Naive thymus-derived CD4-positive, alpha-beta T cell (primary cell): ENCODE data around the gene ELOVL1. TPM values are rescaled to one million over a fixed set of nuclear protein-coding genes. Genes with fewer than 3 reads are reported as not detected.
A peak's percentile ranks its signal among the peaks of the same experiment; 100 is the strongest.
"Not testable (repeated sequence)": the region's sequence is repeated elsewhere in the genome, so short reads cannot be mapped to it uniquely, and the experiment has no call there.

Experiments used
- ATAC-seq: fragments of 150-1000 bp; cut with Tn5 transposase; 2 replicates; pipeline ENCODE4 v1.10.0; 2021; ENCODE audit warnings: mild to moderate bottlenecking, moderate library complexity
- CTCF ChIA-PET: fragments of 350-600 bp; sonication (Branson Sonifier 250); formaldehyde crosslinking; loops from one replicate; lab custom pipeline; 2021; ENCODE audit warnings: antibody characterized with exemption; lab: Charles Lee
- POLR2A ChIA-PET: fragments of 350-600 bp; sonication (Branson Sonifier 250); formaldehyde crosslinking; loops from one replicate; lab custom pipeline; 2021; ENCODE audit warnings: antibody characterized with exemption, inconsistent platforms; lab: Charles Lee
- DNase-seq, 9 donors: peaks; one replicate each; pipeline versions ENCODE4 v3.0.0 to v3.0.0-alpha.2; 2020 to 2022; ENCODE audit warnings: mixed read lengths in 1 of 9
- H3K27ac ChIP-seq: one replicate; pipeline ENCODE4 v1.7.0; 2013; ENCODE audit warnings: mild to moderate bottlenecking, low read depth, low read length, moderate library complexity
- H3K27me3 ChIP-seq, 2 donors: one replicate each; pipeline ENCODE4 v1.7.0; 2013; ENCODE audit warnings: low read length in 2 of 2, mild to moderate bottlenecking in 2 of 2, moderate library complexity in 2 of 2; ENCODE audit not compliant: control insufficient read depth in 2 of 2, insufficient read depth in 2 of 2
- H3K36me3 ChIP-seq, 3 experiments: 1 replicate in 2 of 3; 2 replicates in 1 of 3; pipeline ENCODE4 v1.7.0; 2013; ENCODE audit warnings: low read length in 3 of 3, mild to moderate bottlenecking in 3 of 3, moderate library complexity in 1 of 3; ENCODE audit not compliant: insufficient read depth in 3 of 3, control insufficient read depth in 2 of 3
- H3K4me1 ChIP-seq, 2 donors: one replicate each; pipeline ENCODE4 v1.7.0; 2013; ENCODE audit warnings: low read length in 2 of 2, mild to moderate bottlenecking in 2 of 2, moderate library complexity in 1 of 2; ENCODE audit not compliant: control insufficient read depth in 2 of 2, insufficient read depth in 2 of 2
- H3K4me3 ChIP-seq: 2 replicates; pipeline ENCODE4 v1.7.0; 2013; ENCODE audit warnings: mild to moderate bottlenecking, low read length
- H3K9me3 ChIP-seq, 3 experiments: 1 replicate in 2 of 3; 2 replicates in 1 of 3; pipeline ENCODE4 v1.7.0; 2013; ENCODE audit warnings: low read length in 3 of 3; ENCODE audit not compliant: control insufficient read depth in 2 of 3
- H3K27ac Mint-ChIP-seq, 9 donors: one replicate each; pipeline ENCODE4 v1.8.0; 2020 to 2022; ENCODE audit warnings: mixed read lengths in 9 of 9, mild to moderate bottlenecking in 8 of 9, moderate library complexity in 5 of 9, inconsistent platforms in 2 of 9
- H3K27me3 Mint-ChIP-seq, 5 donors: one replicate each; pipeline ENCODE4 v1.8.0; 2021 to 2022; ENCODE audit warnings: mixed read lengths in 5 of 5, mild to moderate bottlenecking in 1 of 5
- H3K36me3 Mint-ChIP-seq, 5 donors: one replicate each; pipeline ENCODE4 v1.8.0; 2020 to 2022; ENCODE audit warnings: mixed read lengths in 5 of 5, mild to moderate bottlenecking in 3 of 5, inconsistent platforms in 1 of 5
- H3K4me1 Mint-ChIP-seq, 7 donors: one replicate each; pipeline ENCODE4 v1.8.0; 2020 to 2022; ENCODE audit warnings: mixed read lengths in 7 of 7, mild to moderate bottlenecking in 3 of 7, inconsistent platforms in 1 of 7
- H3K4me3 Mint-ChIP-seq, 10 donors: one replicate each; pipeline ENCODE4 v1.8.0; 2020 to 2022; ENCODE audit warnings: mild to moderate bottlenecking in 10 of 10, mixed read lengths in 10 of 10, moderate library complexity in 6 of 10, inconsistent platforms in 2 of 10
- H3K9me3 Mint-ChIP-seq, 11 donors: one replicate each; pipeline ENCODE4 v1.8.0; 2020 to 2022; ENCODE audit warnings: mixed read lengths in 11 of 11, mild to moderate bottlenecking in 4 of 11, inconsistent platforms in 1 of 11, moderate library complexity in 1 of 11
- intact Hi-C, 2 donors: fragments of 100-400 bp; cut with micrococcal nuclease; formaldehyde crosslinking; loops; one replicate each; pipeline ENCODE4 v1.15.1; 2023
- polyA plus RNA-seq, 2 donors: library from polyadenylated mRNA; unstranded; fragments of 300-500 nt; fragmentation: Illumina TruSeq; gene quantifications; one replicate each; pipeline ENCODE4 v1.2.3, GENCODE V29; 2021
- total RNA-seq, 6 experiments: library from RNA in 5 of 6; stranded (reverse) in 5 of 6; gene quantifications; 1 replicate in 5 of 6; 2 replicates in 1 of 6; pipeline ENCODE4 v1.2.3 and lab custom pipeline; 2021 to 2026

The ELOVL1 gene
- 10 to 100 TPM; 25.9 to 65.3 (median 32.3) TPM for total RNA-seq
- polyA plus RNA-seq = 10 to 100 TPM; 46.8 to 55.1 TPM
- 13.1 reads per million, percentile 41 among the genes with 10 or more reads in this experiment for total RNA-seq (lab: John Stamatoyannopoulos, UW)

DNA sequence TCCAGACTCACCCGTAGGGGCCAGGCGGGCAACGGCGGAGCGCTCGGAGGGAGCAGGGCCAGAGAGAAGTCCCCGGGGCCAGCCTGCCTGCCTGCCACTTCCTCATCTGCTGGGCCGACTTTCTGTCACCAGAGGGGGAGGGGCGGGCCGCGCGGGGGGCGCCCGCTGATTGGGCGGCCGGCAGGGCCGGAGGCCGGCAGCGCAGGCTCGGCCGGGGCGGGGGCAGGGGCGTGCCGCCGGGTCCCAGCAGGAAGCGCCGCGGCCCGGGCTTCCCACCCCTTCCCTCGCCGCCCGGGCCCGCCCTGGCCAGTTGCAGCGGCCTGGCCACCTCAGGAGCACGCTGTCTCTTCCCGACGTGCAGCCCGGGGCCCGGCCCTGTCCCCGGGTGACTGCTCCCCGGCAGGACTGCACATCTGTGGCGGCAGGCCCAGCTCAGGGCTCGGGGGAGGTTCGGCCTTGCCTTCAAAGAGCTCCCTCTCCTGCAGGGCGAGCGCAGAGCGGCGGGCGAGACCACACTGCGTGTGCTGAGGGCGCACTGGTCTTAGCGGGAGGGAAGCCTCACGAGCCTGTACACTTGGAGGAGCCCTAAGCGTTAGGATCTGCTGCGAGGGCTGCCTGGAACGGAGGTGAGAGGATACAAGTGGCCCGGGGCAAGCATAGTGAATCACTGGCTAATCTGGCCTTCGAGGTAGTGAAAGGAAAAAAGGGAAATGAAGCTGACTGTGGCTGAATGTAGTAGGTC, at the start of gene ELOVL1:
Gene ELOVL1 (minus strand): TSS at position 108 of the 742 bp plus-strand sequence. CDS start 2,402 bp downstream, outside the sequence.
- no peaks in the 10 kb centered on the region for H3K9me3 Mint-ChIP-seq
- peak within 1 kb of the TSS; percentile 86 to 97 (median 92) for H3K4me3 Mint-ChIP-seq
- H3K36me3 ChIP-seq = peaks cover 10 to 28% (median 10%) of the 10 kb centered on the region in 3 experiments
- no peaks in the 10 kb centered on the region for H3K27me3 ChIP-seq
- H3K27ac Mint-ChIP-seq = peak within 1 kb of the TSS; percentile 88 to 95 (median 91)
- no peaks in the 10 kb centered on the region for H3K9me3 ChIP-seq
- peak within 1 kb of the TSS; percentile 89 for H3K4me3 ChIP-seq
- peak; percentile 40 to 94 (median 58) for DNase-seq
- H3K4me1 ChIP-seq = peaks cover 13 to 22% of the 10 kb centered on the region in 2 donors
- ATAC-seq = peak; percentile 91
- ChIA-PET POLR2A (interaction anchor here (0.6 to 1.9 kb wide), 9 partner anchors 10 to 196 kb away, joined by 3 to 16 read pairs (median 4); partner anchors contain the start of genes CDC20 and MED8), CTCF (interaction anchor here (0.6 to 1.0 kb wide), 5 partner anchors 17 to 143 kb away, joined by 3 to 4 read pairs (median 3); partner anchors contain the start of gene SZT2)
- H3K4me1 Mint-ChIP-seq = peaks cover 24 to 47% (median 42%) of the 10 kb centered on the region in 7 donors
- intact Hi-C loops = loop anchor here (1.0 to 10.0 kb wide), 13 partner anchors 10 to 844 kb away; partner anchors contain the start of genes CDC20 (in 2 of the 2), HYI (in 2 of the 2), MED8 (in 2 of the 2) and SZT2 (in 2 of the 2)
- H3K36me3 Mint-ChIP-seq = peaks cover 5 to 33% (median 8%) of the 10 kb centered on the region in 5 donors
- peak within 1 kb of the TSS; percentile 90 for H3K27ac ChIP-seq
- no peaks in the 10 kb centered on the region for H3K27me3 Mint-ChIP-seq

DNA sequence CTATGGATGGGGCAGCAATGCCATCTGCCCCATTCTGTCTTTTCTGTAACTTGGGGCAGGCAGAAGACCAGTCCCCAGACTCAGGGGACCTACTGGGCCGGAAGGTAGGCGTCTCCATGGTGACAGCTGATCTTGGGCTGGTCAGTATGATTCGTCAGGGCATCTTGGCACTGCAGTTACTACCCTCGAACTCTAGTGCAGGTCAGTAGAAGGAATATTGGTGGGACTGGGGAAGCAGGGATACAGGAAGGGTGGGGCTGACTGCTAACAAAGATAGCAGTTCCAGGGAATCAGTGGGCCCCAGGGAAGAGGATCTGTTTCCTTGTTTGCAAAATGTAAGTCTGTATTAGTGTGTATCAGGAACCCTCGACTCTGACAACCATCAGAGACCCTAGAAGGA, 48.1 kb upstream of the ELOVL1 start:
- Histone ChIP-seq H3K4me1 (no peaks in the 10 kb centered on the region), H3K27me3 (no peaks in the 10 kb centered on the region), H3K36me3 (peaks cover 4 to 61% (median 30%) of the 10 kb centered on the region in 3 experiments), H3K9me3 (no peaks in the 10 kb centered on the region), H3K27ac (no peak overlapping the region), H3K4me3 (no peak overlapping the region)
- H3K9me3 Mint-ChIP-seq = no peaks in the 10 kb centered on the region
- no peak for ATAC-seq
- DNase-seq = no peak
- H3K4me3 Mint-ChIP-seq = no peak overlapping the region
- CTCF ChIA-PET = interaction anchor here (1.1 to 4.1 kb wide), 3 partner anchors 182 to 192 kb away, joined by 3 to 60 read pairs (median 16); no protein-coding TSS in a partner anchor
- H3K4me1 Mint-ChIP-seq = peaks cover 0 to 10% (median 3%) of the 10 kb centered on the region in 7 donors
- POLR2A ChIA-PET = interaction anchor here (2.1 kb wide), 1 partner anchor 189 kb away, joined by 10 read pairs; no protein-coding TSS in a partner anchor
- no peaks in the 10 kb centered on the region for H3K27me3 Mint-ChIP-seq
- H3K27ac Mint-ChIP-seq = no peak overlapping the region
- intact Hi-C loops = no loop called here
- H3K36me3 Mint-ChIP-seq = peaks cover 4 to 18% (median 15%) of the 10 kb centered on the region in 5 donors

DNA sequence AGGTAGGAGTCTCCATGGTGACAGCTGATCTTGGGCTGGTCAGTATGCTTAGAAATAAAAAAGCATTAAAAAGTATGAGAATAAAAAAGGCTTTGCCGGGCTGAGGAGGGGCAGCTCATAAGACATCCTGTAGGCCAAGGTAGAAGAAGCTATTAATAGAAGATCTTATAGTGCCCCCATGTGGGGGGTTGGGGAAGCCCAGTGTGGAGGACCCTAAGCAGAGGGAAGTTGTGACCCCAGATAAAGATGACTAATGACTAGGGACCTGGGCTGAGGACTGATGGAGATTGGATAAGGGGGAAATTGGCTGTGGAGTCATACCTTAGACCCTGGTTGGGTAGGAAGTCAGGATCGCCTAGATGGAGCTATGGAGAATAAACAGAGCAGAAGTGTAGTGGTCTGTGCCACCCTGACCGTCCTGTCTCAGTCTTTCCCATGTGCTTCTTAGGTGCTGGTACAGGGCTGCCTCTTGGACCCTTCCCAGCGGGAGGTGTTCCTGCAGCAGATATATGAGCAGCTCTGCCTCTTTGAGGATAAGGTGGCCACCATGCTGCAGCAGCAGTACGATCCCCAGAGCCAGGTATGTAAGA, 46.9 kb upstream of the ELOVL1 start:
- Histone ChIP-seq H3K4me3 (no peak overlapping the region), H3K4me1 (no peaks in the 10 kb centered on the region), H3K27ac (no peak overlapping the region), H3K36me3 (peaks cover 0 to 49% (median 20%) of the 10 kb centered on the region in 3 experiments), H3K27me3 (no peaks in the 10 kb centered on the region), H3K9me3 (no peaks in the 10 kb centered on the region)
- peaks cover 5 to 15% (median 14%) of the 10 kb centered on the region in 5 donors for H3K36me3 Mint-ChIP-seq
- H3K4me1 Mint-ChIP-seq = peaks cover 0 to 10% (median 3%) of the 10 kb centered on the region in 7 donors
- DNase-seq = peak; percentile 31 to 80 (median 71)
- no peaks in the 10 kb centered on the region for H3K27me3 Mint-ChIP-seq
- intact Hi-C loops = loop anchor here (1.0 kb wide), 2 partner anchors 176 to 187 kb away; no protein-coding TSS in a partner anchor
- peak overlapping the region in 5 of 9 donors; percentile 6 to 38 (median 24) for H3K27ac Mint-ChIP-seq
- no peaks in the 10 kb centered on the region for H3K9me3 Mint-ChIP-seq
- no peak overlapping the region for H3K4me3 Mint-ChIP-seq
- POLR2A ChIA-PET = interaction anchor here (2.1 kb wide), 1 partner anchor 188 kb away, joined by 10 read pairs; no protein-coding TSS in a partner anchor
- ATAC-seq = peak; percentile 95
- CTCF ChIA-PET = interaction anchor here (0.6 to 4.1 kb wide), 11 partner anchors 26 to 1148 kb away, joined by 3 to 60 read pairs (median 6); partner anchors contain the start of genes MED8 and SZT2

DNA sequence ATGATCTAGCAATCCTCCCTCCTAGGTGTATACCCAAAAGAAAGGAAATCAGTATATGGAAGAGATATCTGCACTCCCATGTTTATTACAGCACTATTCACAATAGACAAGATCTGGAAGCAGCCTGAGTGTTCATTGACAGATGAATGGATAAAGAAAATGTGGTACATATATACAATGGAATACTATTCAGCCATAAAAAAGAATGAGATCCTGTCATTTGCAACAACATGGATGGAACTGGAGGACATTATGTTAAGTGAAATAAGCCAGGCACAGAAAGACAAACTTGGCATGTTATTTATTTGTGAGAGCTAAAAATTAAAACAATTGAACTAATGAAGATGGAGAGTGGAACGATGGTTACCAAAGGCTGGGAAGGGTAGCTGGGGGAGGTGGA, 45.6 kb upstream of the ELOVL1 start:
- POLR2A ChIA-PET, H3K9me3 ChIP-seq, DNase-seq, H3K27ac ChIP-seq, H3K27me3 Mint-ChIP-seq, ATAC-seq, H3K9me3 Mint-ChIP-seq, H3K4me3 Mint-ChIP-seq, intact Hi-C loops, H3K4me3 ChIP-seq, H3K27me3 ChIP-seq, H3K4me1 ChIP-seq: not testable (repeated sequence)
- Mint-ChIP-seq H3K36me3 (peaks cover 11 to 27% (median 19%) of the 10 kb centered on the region in 5 donors), H3K27ac (peak overlapping the region in 2 of 9 donors; percentile 36 to 65), H3K4me1 (peaks cover 0 to 10% (median 3%) of the 10 kb centered on the region in 7 donors)
- CTCF ChIA-PET = interaction anchor here (1.2 to 4.1 kb wide), 4 partner anchors 182 to 189 kb away, joined by 7 to 60 read pairs (median 15); no protein-coding TSS in a partner anchor
- peaks cover 0 to 45% (median 14%) of the 10 kb centered on the region in 3 experiments for H3K36me3 ChIP-seq

DNA sequence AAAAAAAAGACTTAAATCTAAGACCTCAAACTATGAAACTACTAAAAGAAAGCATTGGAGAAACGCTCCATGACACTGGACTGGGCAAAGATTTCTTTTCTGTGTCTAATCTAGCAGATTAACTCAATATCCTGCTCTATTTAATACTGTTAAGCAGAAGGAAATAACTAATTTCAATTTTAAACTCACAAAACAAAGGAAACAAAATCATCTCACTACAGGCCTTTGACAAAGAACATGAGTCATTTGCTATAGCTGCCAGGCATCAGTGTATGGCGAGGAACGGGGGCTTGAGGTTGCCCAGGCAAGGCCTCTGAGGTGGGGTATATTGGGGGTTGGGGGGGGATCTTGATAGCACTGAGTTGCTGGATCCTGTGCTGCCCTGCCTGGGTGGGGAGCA, 42.8 kb upstream of the ELOVL1 start:
- ChIA-PET POLR2A (interaction anchor here (0.9 kb wide), 1 partner anchor 15 kb away, joined by 3 read pairs; no protein-coding TSS in a partner anchor), CTCF (interaction anchor here (0.5 to 1.2 kb wide), 2 partner anchors 184 to 248 kb away, joined by 3 to 5 read pairs; no protein-coding TSS in a partner anchor)
- Histone ChIP-seq H3K9me3 (no peaks in the 10 kb centered on the region), H3K27ac (no peak overlapping the region), H3K4me1 (no peaks in the 10 kb centered on the region), H3K36me3 (peaks cover 3 to 35% (median 11%) of the 10 kb centered on the region in 3 experiments), H3K4me3 (no peak overlapping the region), H3K27me3 (no peaks in the 10 kb centered on the region)
- Mint-ChIP-seq H3K4me3 (no peak overlapping the region), H3K9me3 (no peaks in the 10 kb centered on the region), H3K36me3 (peaks cover 20 to 44% (median 24%) of the 10 kb centered on the region in 5 donors), H3K27me3 (no peaks in the 10 kb centered on the region), H3K4me1 (peaks cover 0 to 10% (median 3%) of the 10 kb centered on the region in 7 donors), H3K27ac (no peak overlapping the region)
- no peak for DNase-seq
- intact Hi-C loops = no loop called here
- no peak for ATAC-seq

DNA sequence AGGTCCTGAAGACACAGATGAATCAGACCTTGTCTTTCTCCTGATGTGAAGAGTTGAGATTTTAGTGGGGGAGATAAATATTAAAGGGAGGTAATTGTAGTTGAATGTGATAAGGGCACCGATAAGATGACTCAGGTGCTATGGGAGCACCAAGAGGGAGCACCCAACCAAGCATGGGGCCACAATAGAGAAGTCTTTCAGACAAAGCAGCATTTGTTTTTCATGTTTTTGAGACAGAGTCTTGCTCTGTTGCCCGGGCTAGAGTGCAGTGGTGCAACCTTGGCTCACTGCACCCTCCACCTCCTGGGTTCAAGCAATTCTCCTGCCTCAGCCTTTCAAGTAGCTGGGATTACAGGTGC, 38.0 kb upstream of the ELOVL1 start:
- H3K36me3 Mint-ChIP-seq = peaks cover 14 to 64% (median 36%) of the 10 kb centered on the region in 5 donors
- H3K4me1 Mint-ChIP-seq = peaks cover 2 to 21% (median 12%) of the 10 kb centered on the region in 7 donors
- no peaks in the 10 kb centered on the region for H3K27me3 ChIP-seq
- no peaks in the 10 kb centered on the region for H3K4me1 ChIP-seq
- ChIA-PET POLR2A (no interaction called here), CTCF (no interaction called here)
- H3K9me3 ChIP-seq = no peaks in the 10 kb centered on the region
- no peak overlapping the region for H3K4me3 Mint-ChIP-seq
- peak overlapping the region in 1 of 9 donors; percentile 15 for H3K27ac Mint-ChIP-seq
- H3K9me3 Mint-ChIP-seq = no peaks in the 10 kb centered on the region
- H3K4me3 ChIP-seq = no peak overlapping the region
- intact Hi-C loops = no loop called here
- DNase-seq (no peak), ATAC-seq (no peak)
- H3K27me3 Mint-ChIP-seq = no peaks in the 10 kb centered on the region
- H3K27ac ChIP-seq = no peak overlapping the region
- H3K36me3 ChIP-seq = peaks cover 5 to 56% (median 16%) of the 10 kb centered on the region in 3 experiments
